OCI-LY7 (cell line): ENCODE measurements around the gene DENND4B. TPM values are rescaled to one million over a fixed set of nuclear protein-coding genes. Genes with fewer than 3 reads are reported as not detected.
A peak's percentile ranks its signal among the peaks of the same experiment; 100 is the strongest.

Source experiments
- BruUV-seq: library from RNA; stranded (reverse); fragments of 400-500 nt; replicated peaks from 2 replicates; lab custom pipeline; 2021; lab: Mats Ljungman, UMichigan
- CTCF ChIA-PET: fragments of 300-600 bp; sonication (Branson Sonifier 250); formaldehyde crosslinking; loops from one replicate; lab custom pipeline; 2022; ENCODE audit warnings: antibody characterized with exemption; ENCODE audit not compliant: unreplicated experiment; lab: Charles Lee
- POLR2A ChIA-PET: fragments of 300-600 bp; sonication (Branson Sonifier 250); formaldehyde crosslinking; loops from one replicate; lab custom pipeline; 2022; ENCODE audit warnings: antibody characterized with exemption; lab: Charles Lee
- DNase-seq: peaks from one replicate; pipeline ENCODE4 v3.0.0-alpha.2; 2015; ENCODE audit warnings: low spot score
- H2AFZ ChIP-seq: fragments of 200-600 bp; sonication (generic), shearing (Covaris generic); 2 replicates; pipeline ENCODE4 v1.6.1; 2014; ENCODE audit warnings: mild to moderate bottlenecking, antibody characterized with exemption, low read length, moderate library complexity
- H3K27ac ChIP-seq: fragments of 200-600 bp; sonication (generic); 2 replicates; pipeline ENCODE4 v1.5.1; 2014; ENCODE audit warnings: mixed run types, low read depth, mild to moderate bottlenecking, moderate library complexity, low read length, inconsistent platforms; ENCODE audit not compliant: poor library complexity, severe bottlenecking
- H3K36me3 ChIP-seq: fragments of 200-600 bp; sonication (generic); 2 replicates; pipeline ENCODE4 v1.6.1; 2014; ENCODE audit warnings: mild to moderate bottlenecking, antibody characterized with exemption, low read length, moderate library complexity, mixed read lengths; ENCODE audit not compliant: insufficient read depth
- H3K4me1 ChIP-seq: fragments of 200-600 bp; sonication (generic); 2 replicates; pipeline ENCODE4 v1.5.1; 2014; ENCODE audit warnings: mild to moderate bottlenecking, low read length; ENCODE audit not compliant: insufficient read depth, poor library complexity, severe bottlenecking
- H3K4me2 ChIP-seq: fragments of 200-600 bp; sonication (generic); 2 replicates; pipeline ENCODE4 v1.6.1; 2014; ENCODE audit warnings: mild to moderate bottlenecking, low read length
- H3K4me3 ChIP-seq: fragments of 200-600 bp; sonication (generic); 2 replicates; pipeline ENCODE4 v1.5.1; 2014; ENCODE audit warnings: mild to moderate bottlenecking, low read depth, low read length; ENCODE audit not compliant: poor library complexity, severe bottlenecking
- H3K79me2 ChIP-seq: fragments of 200-600 bp; sonication (generic); 2 replicates; pipeline ENCODE4 v1.6.1; 2016; ENCODE audit warnings: low read depth, mild to moderate bottlenecking, low read length, moderate library complexity, mixed read lengths; ENCODE audit not compliant: insufficient read depth
- H3K9me2 ChIP-seq: fragments of 200-600 bp; sonication (generic); 2 replicates; pipeline ENCODE4 v1.6.1; 2016; ENCODE audit warnings: mild to moderate bottlenecking, low read length, mixed read lengths; ENCODE audit not compliant: insufficient read depth
- H3K9me3 ChIP-seq: fragments of 200-600 bp; sonication (generic); 2 replicates; pipeline ENCODE4 v1.6.1; 2014; ENCODE audit warnings: mild to moderate bottlenecking, mixed run types, low read length, mixed read lengths
- H4K20me1 ChIP-seq: fragments of 200-600 bp; sonication (generic); 2 replicates; pipeline ENCODE4 v1.6.1; 2014; ENCODE audit warnings: mild to moderate bottlenecking, antibody characterized with exemption, low read length, moderate library complexity, mixed read lengths; ENCODE audit not compliant: insufficient read depth
- CTCF ChIP-seq: fragments of 200-600 bp; sonication (generic); conservative IDR thresholded peaks from 2 replicates; pipeline ENCODE4 v1.5.1; 2014; ENCODE audit warnings: mild to moderate bottlenecking, antibody characterized with exemption, low read length, moderate library complexity, mixed read lengths
- EZH2phosphoT487 ChIP-seq: fragments of 200-600 bp; sonication (generic); IDR thresholded peaks from 2 replicates; pipeline ENCODE4 v1.6.1; 2018; ENCODE audit warnings: low read depth, borderline replicate concordance, mild to moderate bottlenecking, mixed run types, antibody characterized with exemption, low read length, moderate library complexity, mixed read lengths
- intact Hi-C: fragments of 100-400 bp; cut with micrococcal nuclease; formaldehyde crosslinking; loops from one replicate; pipeline ENCODE4 v1.10.0; 2022; ENCODE audit not compliant: unreplicated experiment
- total RNA-seq, 2 experiments: library from RNA; depleted of rRNA in 1 of 2; stranded (reverse); fragments of >200 nt in 1 of 2; shearing (Covaris generic) in 1 of 2; gene quantifications; 2 replicates each; pipeline ENCODE4 v1.2.3, GENCODE V29; 2014 to 2022

DENND4B gene
- total RNA-seq, 2 experiments from 2014 or later: 50.5 to 164 TPM

GRCh38 chr1:153958111-153958960 is 11.8 kb upstream of the DENND4B start, which contains the start of gene CRTC2:
Gene CRTC2 (minus strand): TSS chr1:153958612. CDS start chr1:153958497, 115 bp downstream.
- CTCF ChIA-PET: no interaction called here
- Histone ChIP-seq H3K79me2 (peaks cover 53% of the 10 kb centered on the region), H3K4me1 (peaks cover 43% of the 10 kb centered on the region), H3K9me2 (no peaks in the 10 kb centered on the region), H3K27ac (peak within 1 kb of the TSS; percentile 74), H3K4me2 (peak within 1 kb of the TSS; percentile 97), H3K9me3 (no peaks in the 10 kb centered on the region), H2AFZ (peak within 1 kb of the TSS; percentile 16; the same call in 1 of the 2 replicates), H4K20me1 (peaks cover 18% of the 10 kb centered on the region), H3K4me3 (peak within 1 kb of the TSS; percentile 87), H3K36me3 (peaks cover 32% of the 10 kb centered on the region)
- no TSS peak for BruUV-seq
- POLR2A ChIA-PET: interaction anchor here (0.8 to 2.5 kb wide), 2 partner anchors 8 to 9 kb away, joined by 3 to 16 read pairs; partner anchors contain the start of gene CREB3L4
- intact Hi-C loops: loop anchor here (1.0 kb wide), 1 partner anchor 12 kb away; the partner anchor contains the start of gene DENND4B
- TF ChIP-seq CTCF (peak; percentile 37; the same call in 1 of the 2 replicates), EZH2phosphoT487 (no peak)
- DNase-seq: peak; percentile 98

GRCh38 chr1:153957744-153958110 is 11.2 kb upstream of the DENND4B start:
- intact Hi-C loops: loop anchor here (1.0 kb wide), 1 partner anchor 11 kb away; the partner anchor contains the start of gene DENND4B
- peak overlapping the region; percentile 87 for H3K4me3 ChIP-seq
- no TSS peak for BruUV-seq
- H3K4me1 ChIP-seq: peaks cover 43% of the 10 kb centered on the region
- H3K4me2 ChIP-seq: peak overlapping the region; percentile 97
- POLR2A ChIA-PET: interaction anchor here (2.5 kb wide), 1 partner anchor 9 kb away, joined by 16 read pairs; the partner anchor contains the start of gene CREB3L4
- peak overlapping the region; percentile 16; the same call in 1 of the 2 replicates for H2AFZ ChIP-seq
- peak overlapping the region; percentile 74 for H3K27ac ChIP-seq
- peaks cover 18% of the 10 kb centered on the region for H4K20me1 ChIP-seq
- peak; percentile 62 for DNase-seq
- peaks cover 35% of the 10 kb centered on the region for H3K36me3 ChIP-seq
- H3K79me2 ChIP-seq: peaks cover 48% of the 10 kb centered on the region
- no peaks in the 10 kb centered on the region for H3K9me2 ChIP-seq
- CTCF ChIA-PET: no interaction called here
- TF ChIP-seq CTCF (no peak), EZH2phosphoT487 (no peak)
- H3K9me3 ChIP-seq: no peaks in the 10 kb centered on the region
